Breast epithelium (tissue), 3 donors: ENCODE measurements around the gene HS6ST3.

Experiments used
- CTCF ChIP-seq, 3 donors: fragments of 450-650 bp; IDR thresholded peaks; one replicate each; pipeline ENCODE4 v1.5.1; 2016 to 2017; ENCODE audit warnings: antibody characterized with exemption in 3 of 3, mild to moderate bottlenecking in 3 of 3, moderate library complexity in 3 of 3
- POLR2A ChIP-seq: fragments of 450-650 bp; IDR thresholded peaks from one replicate; pipeline ENCODE4 v1.6.1; 2016; ENCODE audit warnings: antibody characterized with exemption, mild to moderate bottlenecking, moderate library complexity
- POLR2AphosphoS5 ChIP-seq, 3 donors: sonication (generic); formaldehyde crosslinking; IDR thresholded peaks; one replicate each; pipeline ENCODE4 v1.6.1; 2017; ENCODE audit warnings: antibody characterized with exemption in 3 of 3

- TF ChIP-seq CTCF (IDR thresholded peaks at IDR 0.05) (no peak), POLR2A (no peak), POLR2AphosphoS5 (IDR thresholded peaks at IDR 0.05) (no peak)
Measured at GRCh38 chr13:96771486-96772367, 681.8 kb downstream of the HS6ST3 start.
